Measurements from ENCODE around the gene FUT8.

The FUT8 gene

DNA sequence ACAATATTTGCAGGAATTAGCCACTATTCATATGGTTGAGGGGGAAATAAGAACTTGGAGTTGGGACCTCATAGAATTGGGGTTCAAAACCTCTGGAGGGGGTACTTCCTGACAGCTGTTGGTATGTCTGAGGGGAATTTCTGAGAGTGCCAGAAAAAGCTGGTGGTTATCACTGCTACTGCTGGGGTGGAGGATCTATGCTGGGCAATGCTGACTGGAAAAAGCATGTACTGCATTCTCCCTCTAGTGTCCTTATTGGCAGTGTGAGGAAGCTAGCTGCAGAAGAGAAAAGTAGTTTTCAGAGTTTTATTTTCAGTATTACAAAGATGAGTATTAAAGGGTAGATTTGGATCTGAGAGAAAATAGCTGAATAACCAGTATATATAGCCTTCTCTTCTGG is 88.8 kb downstream of the FUT8 start:
- TF ChIP-seq, protein P1, sequence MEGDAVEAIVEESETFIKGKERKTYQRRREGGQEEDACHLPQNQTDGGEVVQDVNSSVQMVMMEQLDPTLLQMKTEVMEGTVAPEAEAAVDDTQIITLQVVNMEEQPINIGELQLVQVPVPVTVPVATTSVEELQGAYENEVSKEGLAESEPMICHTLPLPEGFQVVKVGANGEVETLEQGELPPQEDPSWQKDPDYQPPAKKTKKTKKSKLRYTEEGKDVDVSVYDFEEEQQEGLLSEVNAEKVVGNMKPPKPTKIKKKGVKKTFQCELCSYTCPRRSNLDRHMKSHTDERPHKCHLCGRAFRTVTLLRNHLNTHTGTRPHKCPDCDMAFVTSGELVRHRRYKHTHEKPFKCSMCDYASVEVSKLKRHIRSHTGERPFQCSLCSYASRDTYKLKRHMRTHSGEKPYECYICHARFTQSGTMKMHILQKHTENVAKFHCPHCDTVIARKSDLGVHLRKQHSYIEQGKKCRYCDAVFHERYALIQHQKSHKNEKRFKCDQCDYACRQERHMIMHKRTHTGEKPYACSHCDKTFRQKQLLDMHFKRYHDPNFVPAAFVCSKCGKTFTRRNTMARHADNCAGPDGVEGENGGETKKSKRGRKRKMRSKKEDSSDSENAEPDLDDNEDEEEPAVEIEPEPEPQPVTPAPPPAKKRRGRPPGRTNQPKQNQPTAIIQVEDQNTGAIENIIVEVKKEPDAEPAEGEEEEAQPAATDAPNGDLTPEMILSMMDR (IDR thresholded peaks at IDR 0.05) = no peak
- Histone ChIP-seq H3K27ac (no peak overlapping the region), H3K4me3 (no peak overlapping the region)
- no peak for DNase-seq (ENCODE audit: low spot score)

DNA sequence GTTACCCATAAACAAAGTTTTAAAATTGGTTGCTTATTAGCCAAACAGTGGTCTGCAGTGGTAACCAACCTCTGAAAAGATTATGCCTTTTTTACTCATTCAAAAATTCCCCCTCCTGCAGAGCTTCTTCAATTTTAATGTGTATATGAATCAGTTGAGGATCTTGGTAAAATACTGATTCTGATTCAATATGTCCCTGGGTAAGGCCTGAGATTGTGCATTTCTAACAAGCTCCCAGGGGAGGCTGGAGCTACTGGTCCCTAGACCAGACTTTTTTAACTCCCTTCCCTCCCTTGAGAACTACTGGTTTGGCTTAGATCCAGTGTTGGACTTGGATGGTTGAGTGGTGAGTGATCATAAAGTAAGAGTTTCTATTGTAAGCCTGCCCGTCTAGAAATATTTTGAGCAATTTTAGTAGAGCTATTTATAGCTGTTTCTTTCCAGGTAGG is 90.2 kb downstream of the FUT8 start:
- DNase-seq (ENCODE audit: low spot score) = no peak
- TF ChIP-seq, protein P1 (IDR thresholded peaks at IDR 0.05) = no peak
- H3K27ac ChIP-seq = no peak overlapping the region
- H3K4me3 ChIP-seq = no peak overlapping the region

DNA sequence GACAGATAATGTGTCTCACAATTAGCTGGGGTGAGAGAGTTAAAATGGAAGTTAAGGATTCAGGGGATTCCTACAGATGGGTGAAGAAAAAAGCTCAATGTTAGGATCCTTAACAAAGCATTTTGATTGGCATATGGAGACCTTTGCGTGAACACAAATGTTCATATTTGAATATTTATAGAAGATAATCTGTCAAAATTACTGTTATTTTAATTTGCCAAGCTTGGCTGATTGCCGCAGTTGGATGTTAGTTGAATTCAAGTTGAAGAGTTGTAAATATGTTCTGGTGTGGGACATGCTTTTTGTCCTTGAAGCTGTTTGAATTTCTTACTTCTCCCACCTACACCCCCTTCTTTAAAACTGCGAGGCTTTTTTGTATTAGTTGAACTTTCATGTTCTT is 91.2 kb downstream of the FUT8 start:
- H3K27ac ChIP-seq = no peak overlapping the region
- no peak overlapping the region for H3K4me3 ChIP-seq
- DNase-seq (ENCODE audit: low spot score) = no peak
- TF ChIP-seq, protein P1 (IDR thresholded peaks at IDR 0.05) = no peak

DNA sequence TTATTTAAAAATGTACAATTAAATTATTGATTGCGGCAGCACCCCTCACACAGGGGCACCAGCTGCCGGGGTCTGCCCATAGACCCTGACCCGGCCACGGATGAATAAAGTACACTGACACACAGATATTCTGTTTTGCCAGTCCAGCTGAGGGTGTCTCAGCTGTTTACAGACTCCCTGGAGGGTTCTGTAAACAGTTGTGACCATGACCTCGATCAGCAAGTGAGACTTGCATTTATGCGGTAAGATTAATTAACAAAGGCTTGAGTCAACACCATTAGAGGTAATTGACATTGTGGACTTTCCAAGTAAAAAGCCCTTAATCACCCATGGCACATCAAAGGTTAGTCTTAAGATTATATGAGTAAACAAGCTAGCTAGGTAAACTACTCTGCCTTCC is 94.3 kb downstream of the FUT8 start:
- Histone ChIP-seq H3K4me3 (no peak overlapping the region), H3K27ac (no peak overlapping the region)
- TF ChIP-seq, protein P1 (IDR thresholded peaks at IDR 0.05) = no peak
- no peak for DNase-seq (ENCODE audit: low spot score)

DNA sequence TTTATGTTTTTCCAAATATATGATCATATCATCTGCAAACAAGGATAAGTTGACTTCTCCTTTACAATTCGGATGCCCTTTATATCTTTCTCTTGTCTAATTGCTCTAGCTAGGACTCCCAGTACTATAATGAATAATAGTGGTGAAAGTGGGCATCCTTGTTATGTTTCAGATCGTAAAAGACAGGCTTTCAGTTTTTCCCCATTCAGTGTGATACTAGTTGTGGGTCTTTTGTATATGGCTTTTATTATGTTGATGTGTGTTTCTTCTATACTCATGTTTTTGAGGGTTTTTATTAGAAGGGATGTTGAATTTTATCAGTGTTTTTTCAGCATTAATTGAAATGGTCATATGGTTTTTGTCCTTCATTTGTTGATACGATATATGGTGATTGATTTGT is 97.3 kb downstream of the FUT8 start:
- DNase-seq (ENCODE audit: low spot score) = no peak

DNA sequence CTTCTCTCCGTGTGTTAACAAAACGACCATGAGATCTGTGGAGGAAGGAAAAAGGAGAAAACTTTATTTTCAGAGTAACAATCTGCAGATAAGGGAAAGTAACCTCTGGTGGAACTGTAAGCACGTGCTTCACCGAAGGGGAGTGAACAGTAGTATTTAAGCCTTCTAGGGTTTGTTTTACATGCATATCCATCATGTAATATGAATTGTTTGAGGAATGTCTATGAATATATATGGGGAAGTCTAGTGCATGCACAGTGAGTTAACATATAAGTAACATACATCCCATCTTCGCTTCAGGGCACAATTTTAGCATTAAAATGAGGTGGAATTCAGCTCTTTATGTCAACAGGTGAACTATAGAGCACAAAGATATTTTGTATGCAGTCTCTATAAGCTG is 101.1 kb downstream of the FUT8 start:
- Histone ChIP-seq H3K4me3 (no peak overlapping the region), H3K27ac (no peak overlapping the region)
- TF ChIP-seq, protein P1 (IDR thresholded peaks at IDR 0.05) = no peak
- no peak for DNase-seq (ENCODE audit: low spot score)

More for the DNA sequence above, 97.3 kb downstream of the FUT8 start:
- H3K27ac ChIP-seq = no peak overlapping the region
- H3K4me3 ChIP-seq = no peak overlapping the region
- TF ChIP-seq, protein P1 (IDR thresholded peaks at IDR 0.05) = no peak

DNA sequence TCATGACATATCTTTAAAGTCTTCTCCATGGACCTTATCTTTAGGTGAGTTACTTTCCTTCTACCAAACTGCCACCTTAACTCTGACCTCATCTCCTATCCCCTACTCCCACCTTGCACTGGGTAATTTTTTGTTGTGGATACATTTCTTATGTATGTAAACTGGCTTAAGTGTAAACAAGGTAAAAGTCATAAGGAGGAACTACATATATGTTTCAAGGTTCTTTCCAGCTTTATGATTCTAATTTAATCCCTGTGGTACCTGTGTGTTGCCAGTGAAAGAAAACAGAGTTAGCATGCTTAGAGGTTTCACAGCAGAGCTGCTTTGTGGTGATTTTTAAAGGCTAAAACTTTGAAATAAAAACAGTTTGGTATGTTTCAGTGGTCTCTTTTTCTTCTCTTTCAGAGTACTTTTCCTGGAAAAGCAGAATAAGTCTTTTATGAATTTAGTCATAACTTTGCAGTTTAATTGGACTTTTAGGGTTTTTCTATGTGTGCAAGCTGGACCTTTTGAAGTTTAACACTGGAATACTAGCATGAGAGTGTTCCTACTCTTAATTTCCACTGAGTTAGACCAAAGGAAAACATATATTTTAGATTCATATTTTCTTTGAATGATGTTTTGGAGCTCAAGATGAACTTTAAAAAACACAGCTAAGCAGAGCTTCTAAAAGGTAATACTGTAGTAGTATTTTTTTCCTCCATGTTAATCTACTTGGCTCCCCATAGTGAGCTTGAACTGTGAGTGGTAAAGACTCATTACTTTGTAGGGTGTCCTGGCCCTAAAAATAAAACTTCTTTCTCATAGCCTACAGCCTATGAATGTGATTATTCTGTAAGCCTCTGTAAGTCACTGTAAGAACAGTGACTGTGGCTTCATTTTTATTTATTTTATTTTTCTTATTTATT is 105.4 kb downstream of the FUT8 start:
- Histone ChIP-seq H3K4me3 (no peak overlapping the region), H3K27ac (no peak overlapping the region)
- TF ChIP-seq, protein P1 (IDR thresholded peaks at IDR 0.05) = no peak
- no peak for DNase-seq (ENCODE audit: low spot score)
